H1 (cell line): Measurements from ENCODE around the gene EGFR. TPM values are rescaled to one million over a fixed set of nuclear protein-coding genes. Genes with fewer than 3 reads are reported as not detected.
"Not testable (repeated sequence)": the region's sequence is repeated elsewhere in the genome, so short reads cannot be mapped to it uniquely, and the experiment has no call there.

Experiments
- CTCF ChIA-PET: fragments of 300-600 bp; sonication (Branson Sonifier 250); formaldehyde crosslinking; loops from one replicate; lab custom pipeline; 2021; ENCODE audit not compliant: partially characterized antibody; lab: Charles Lee
- POLR2A ChIA-PET: fragments of 300-600 bp; sonication (Branson Sonifier 250); formaldehyde crosslinking; loops from one replicate; lab custom pipeline; 2021; ENCODE audit warnings: inconsistent platforms; ENCODE audit not compliant: partially characterized antibody; lab: Charles Lee
- DNase-seq, 2 experiments: peaks; one replicate each; pipeline versions ENCODE4 v3.0.0 to v3.0.0-alpha.2; 2010 to 2022; ENCODE audit warnings: low spot score in 2 of 2, low read depth in 1 of 2, mixed read lengths in 1 of 2
- FAIRE-seq: peaks from 2 replicates; lab custom pipeline; 2011; peaks lifted over from hg19 to GRCh38; lab: Jason Lieb, UNC
- H2AFZ ChIP-seq: 2 replicates; pipeline ENCODE4 v1.8.1; 2012; ENCODE audit warnings: low read length, inconsistent platforms
- H2AK5ac ChIP-seq: 2 replicates; pipeline ENCODE4 v1.6.1; 2013; ENCODE audit warnings: low read depth, low read length
- H2BK120ac ChIP-seq: replicated peaks from 2 replicates; pipeline ENCODE3; 2013; ENCODE audit warnings: low read depth, low read length, inconsistent platforms
- H2BK12ac ChIP-seq: 2 replicates; pipeline ENCODE4 v1.6.1; 2013; ENCODE audit warnings: low read depth, low read length
- H2BK15ac ChIP-seq: 2 replicates; pipeline ENCODE4 v1.6.1; 2013; ENCODE audit warnings: low read length
- H2BK20ac ChIP-seq: 2 replicates; pipeline ENCODE4 v1.6.1; 2013; ENCODE audit warnings: low read length
- H2BK5ac ChIP-seq: 2 replicates; pipeline ENCODE4 v1.6.1; 2013; ENCODE audit warnings: low read depth, low read length
- H3K14ac ChIP-seq: 2 replicates; pipeline ENCODE4 v1.6.1; 2013; ENCODE audit warnings: inconsistent platforms; ENCODE audit not compliant: insufficient read length
- H3K18ac ChIP-seq: 2 replicates; pipeline ENCODE4 v1.6.1; 2013; ENCODE audit warnings: low read length; ENCODE audit errors: extremely low read depth
- H3K23ac ChIP-seq: 2 replicates; pipeline ENCODE4 v1.6.1; 2013; ENCODE audit warnings: inconsistent platforms; ENCODE audit not compliant: insufficient read length
- H3K23me2 ChIP-seq: 2 replicates; pipeline ENCODE4 v1.6.1; 2013; ENCODE audit warnings: low read depth, low read length
- H3K27ac ChIP-seq: 2 replicates; pipeline ENCODE4 v1.6.1; 2011; ENCODE audit warnings: low read depth, low read length, inconsistent platforms
- H3K27me3 ChIP-seq, 4 experiments: replicated peaks in 1 of 4; 1 replicate in 1 of 4; 2 replicates in 3 of 4; pipeline versions ENCODE4 v1.6.1 to v1.8.1; 2011 to 2013; ENCODE audit warnings: low read length in 3 of 4, mild to moderate bottlenecking in 3 of 4, inconsistent platforms in 2 of 4, mixed read lengths in 2 of 4, moderate library complexity in 1 of 4; ENCODE audit not compliant: control insufficient read depth in 3 of 4, insufficient read depth in 3 of 4; ENCODE audit errors: extremely low read depth in 1 of 4
- H3K36me3 ChIP-seq, 4 experiments: 2 replicates each; pipeline versions ENCODE4 v1.6.1 to v1.8.1; 2011 to 2013; ENCODE audit warnings: mild to moderate bottlenecking in 4 of 4, low read length in 3 of 4, moderate library complexity in 2 of 4, control low read depth in 1 of 4, inconsistent platforms in 1 of 4; ENCODE audit not compliant: insufficient read depth in 4 of 4, control insufficient read depth in 2 of 4
- H3K4ac ChIP-seq: replicated peaks from 2 replicates; pipeline ENCODE3; 2013; ENCODE audit warnings: low read length, low read depth, mixed read lengths, inconsistent platforms; ENCODE audit not compliant: insufficient read length
- H3K4me1 ChIP-seq, 4 experiments: replicated peaks in 1 of 4; 1 replicate in 1 of 4; 2 replicates in 3 of 4; pipeline versions ENCODE4 v1.6.1 to v1.8.1; 2011 to 2013; ENCODE audit warnings: low read length in 3 of 4, inconsistent platforms in 2 of 4, mixed read lengths in 1 of 4; ENCODE audit not compliant: insufficient read depth in 4 of 4, control insufficient read depth in 3 of 4
- H3K4me2 ChIP-seq, 2 experiments: 2 replicates each; pipeline versions ENCODE4 v1.6.1 to v1.8.1; 2011 to 2013; ENCODE audit warnings: low read depth in 2 of 2, low read length in 2 of 2, control low read depth in 1 of 2, inconsistent platforms in 1 of 2, mild to moderate bottlenecking in 1 of 2; ENCODE audit not compliant: insufficient read depth in 1 of 2
- H3K4me3 ChIP-seq, 4 experiments: fragments of 200-600, 300-600 bp in 1 of 4; sonication (generic), shearing (Covaris generic), sonication (Bioruptor Twin) in 1 of 4; 2 replicates each; pipeline versions ENCODE4 v1.5.1 to v1.8.1; 2011 to 2016; ENCODE audit warnings: low read length in 4 of 4, low read depth in 3 of 4, control low read depth in 2 of 4, inconsistent platforms in 2 of 4, mild to moderate bottlenecking in 2 of 4, mixed read lengths in 1 of 4, moderate library complexity in 1 of 4; ENCODE audit not compliant: insufficient read depth in 2 of 4; ENCODE audit errors: extremely low read depth in 1 of 4
- H3K56ac ChIP-seq: replicated peaks from 2 replicates; pipeline ENCODE3; 2013; ENCODE audit warnings: low read depth, mild to moderate bottlenecking, mixed read lengths, low read length, inconsistent platforms; ENCODE audit not compliant: insufficient read length
- H3K79me1 ChIP-seq: 2 replicates; pipeline ENCODE4 v1.6.1; 2013; ENCODE audit warnings: low read depth, low read length, control low read depth
- H3K79me2 ChIP-seq, 2 experiments: 2 replicates each; pipeline versions ENCODE4 v1.6.1 to v1.8.1; 2012 to 2013; ENCODE audit warnings: low read length in 2 of 2, mild to moderate bottlenecking in 2 of 2, inconsistent platforms in 1 of 2; ENCODE audit not compliant: insufficient read depth in 2 of 2, control insufficient read depth in 1 of 2
- H3K9ac ChIP-seq, 4 experiments: replicated peaks in 1 of 4; 1 replicate in 1 of 4; 2 replicates in 3 of 4; pipeline versions ENCODE4 v1.6.1 to v1.8.1; 2011 to 2013; ENCODE audit warnings: low read depth in 3 of 4, low read length in 3 of 4, control low read depth in 2 of 4, mild to moderate bottlenecking in 2 of 4, moderate library complexity in 2 of 4, inconsistent platforms in 1 of 4; ENCODE audit errors: extremely low read depth in 1 of 4
- H3K9me3 ChIP-seq, 2 experiments: 2 replicates each; pipeline versions ENCODE4 v1.6.1 to v1.8.1; 2012 to 2013; ENCODE audit warnings: mild to moderate bottlenecking in 2 of 2, moderate library complexity in 2 of 2, control low read depth in 1 of 2, inconsistent platforms in 1 of 2, low read depth in 1 of 2, low read length in 1 of 2, mixed read lengths in 1 of 2; ENCODE audit not compliant: insufficient read depth in 2 of 2
- H4K20me1 ChIP-seq, 2 experiments: replicated peaks in 1 of 2; 2 replicates each; pipeline versions ENCODE3 to v1.8.1; 2011 to 2013; ENCODE audit warnings: inconsistent platforms in 2 of 2, low read length in 2 of 2, mild to moderate bottlenecking in 1 of 2; ENCODE audit not compliant: insufficient read depth in 2 of 2, control insufficient read depth in 1 of 2
- H4K5ac ChIP-seq: 2 replicates; pipeline ENCODE4 v1.6.1; 2013; ENCODE audit warnings: low read length, low read depth, mixed read lengths, inconsistent platforms; ENCODE audit not compliant: insufficient read length
- H4K8ac ChIP-seq: 2 replicates; pipeline ENCODE4 v1.8.0; 2013; ENCODE audit warnings: mild to moderate bottlenecking, moderate library complexity, low read length, inconsistent platforms; ENCODE audit not compliant: insufficient read depth; ENCODE audit errors: extremely low read depth
- H4K91ac ChIP-seq: replicated peaks from 2 replicates; pipeline ENCODE3; 2013; ENCODE audit warnings: low read length, mixed read lengths, inconsistent platforms; ENCODE audit not compliant: insufficient read length
- WGBS, 2 experiments: shearing (Covaris generic) in 1 of 2; methylation state at CpG; one replicate each; pipeline versions ENCODE4 v1.1.6 to v1.1.7; 2013 to 2015; ENCODE audit warnings: low lambda C conversion rate in 2 of 2, mixed read lengths in 2 of 2, inconsistent platforms in 1 of 2, low coverage in 1 of 2, missing lambda C conversion rate in 1 of 2; ENCODE audit not compliant: insufficient replicate concordance in 2 of 2, insufficient coverage in 1 of 2, insufficient read length in 1 of 2; ENCODE audit errors: extremely low coverage in 1 of 2, missing lambda C conversion rate in 1 of 2; 5-methylcytosine and 5-hydroxymethylcytosine counted together
- polyA plus RNA-seq, 7 experiments: library from polyadenylated mRNA; depleted of rRNA in 3 of 7; stranded (reverse) in 5 of 7; unstranded in 2 of 7; fragments of >200 nt in 5 of 7; fragments of 200-250 nt in 2 of 7; gene quantifications; 1 replicate in 5 of 7; 2 replicates in 1 of 7; 4 replicates in 1 of 7; pipeline versions ENCODE4 v1.2.1 to v1.2.3, GENCODE V29; 2011 to 2013; ENCODE audit warnings: missing spikeins in 2 of 7, mixed read lengths in 2 of 7
- total RNA-seq: library from RNA; stranded (reverse); fragmentation: NEBNext Ultra II Directional; extraction: Animal tissue kit (Norgen Biotek cat#: 25700); gene quantifications from 2 replicates; pipeline ENCODE4 v1.2.1, GENCODE V29; 2021

EGFR gene
- total and polyA plus RNA-seq, 2 of the 8 experiments (the other 6 are each of a cell fraction or from before 2014, with no cell fraction given) = 1.9 to 5.8 TPM

DNA sequence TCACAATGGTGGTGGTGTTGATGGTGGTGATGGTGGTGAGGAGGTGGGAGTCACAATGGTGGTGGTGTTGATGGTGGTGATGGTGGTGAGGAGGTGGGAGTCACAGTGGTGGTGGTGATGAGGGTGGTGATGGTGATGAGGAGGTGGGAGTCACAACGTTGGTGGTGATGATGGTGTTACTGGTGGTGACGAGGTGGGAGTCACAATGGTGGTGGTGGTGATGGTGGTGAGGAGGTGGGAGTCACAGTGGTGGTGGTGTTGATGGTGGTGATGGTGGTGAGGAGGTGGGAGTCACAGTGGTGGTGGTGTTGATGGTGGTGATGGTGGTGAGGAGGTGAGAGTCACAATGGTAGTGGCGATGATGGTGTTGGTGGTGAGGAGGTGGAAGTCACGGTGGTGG is 148.5 kb downstream of the EGFR start:
- CTCF ChIA-PET = interaction anchor here (1.7 kb wide), 1 partner anchor 88 kb away, joined by 5 read pairs; no protein-coding TSS in a partner anchor

More for the DNA sequence above, 148.5 kb downstream of the EGFR start:
- H3K18ac ChIP-seq, H3K4me2 ChIP-seq, H4K91ac ChIP-seq, H3K56ac ChIP-seq, H3K79me1 ChIP-seq, H2BK15ac ChIP-seq, H3K4me1 ChIP-seq, H3K36me3 ChIP-seq, H3K4me3 ChIP-seq, H3K14ac ChIP-seq, POLR2A ChIA-PET, H3K79me2 ChIP-seq, H3K4ac ChIP-seq, H3K9ac ChIP-seq, H3K27ac ChIP-seq, H3K23me2 ChIP-seq, H3K23ac ChIP-seq, FAIRE-seq, H4K8ac ChIP-seq, H3K27me3 ChIP-seq, DNase-seq, H2BK120ac ChIP-seq, H2BK5ac ChIP-seq, H4K20me1 ChIP-seq, H4K5ac ChIP-seq, H2AFZ ChIP-seq, H3K9me3 ChIP-seq: not testable (repeated sequence)
- WGBS, 2 experiments = 87% methylated on average over 4 of the region's 4 CpGs; no CpG with 5 or more reads in 1 of the 2 experiments
- peak overlapping the region; percentile 91; the same call in 1 of the 2 replicates for H2AK5ac ChIP-seq
- peak overlapping the region; percentile 75; the same call in 1 of the 2 replicates for H2BK20ac ChIP-seq
- H2BK12ac ChIP-seq = 0 out of 2 replicates have a peak overlapping the region, but pooled peaks have one; percentile 50
